Transverse colon (tissue), 3 donors: ENCODE data around the gene RSF1.

ENCODE experiments used
- CTCF ChIP-seq, 5 experiments: fragments of 200-600 bp in 3 of 5; fragments of 450-650 bp in 2 of 5; sonication (generic) in 3 of 5; IDR thresholded peaks; 1 replicate in 2 of 5; 2 replicates in 3 of 5; pipeline ENCODE4 v1.5.1; 2016 to 2017; ENCODE audit warnings: antibody characterized with exemption in 5 of 5, inconsistent platforms in 3 of 5, mild to moderate bottlenecking in 2 of 5, moderate library complexity in 1 of 5
- POLR2A ChIP-seq: fragments of 450-650 bp; IDR thresholded peaks from one replicate; pipeline ENCODE4 v1.6.1; 2016; ENCODE audit warnings: antibody characterized with exemption, mild to moderate bottlenecking, moderate library complexity

DNA sequence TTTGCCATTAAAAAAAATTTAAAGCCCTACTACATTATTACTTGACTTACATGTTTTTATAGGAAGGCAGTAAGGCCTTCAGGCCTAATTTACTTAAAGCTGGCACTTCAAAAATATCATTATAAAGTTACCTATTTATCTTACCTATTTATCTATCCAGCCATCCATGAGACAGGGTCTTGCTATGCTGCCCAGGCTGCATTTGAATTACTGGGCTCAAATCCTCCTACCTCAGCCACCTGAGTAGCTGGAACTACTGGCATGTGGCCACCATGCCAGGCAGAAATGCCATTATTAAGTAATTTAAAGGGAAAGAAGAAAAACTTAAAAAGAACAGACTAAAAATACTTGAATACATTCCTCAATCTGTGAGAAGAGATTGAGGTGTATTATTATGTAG is 122.7 kb downstream of the RSF1 start:
- TF ChIP-seq CTCF (IDR thresholded peaks at IDR 0.05) (no peak), POLR2A (no peak)
